HuH-7 (cell line): Measurements from ENCODE around the gene HTATSF1.

Experiments used
- DNase-seq: peaks from one replicate; pipeline ENCODE4 v3.0.0; 2011; ENCODE audit warnings: low spot score

The HTATSF1 gene

GRCh38 chrX:136497556-136498052 lies at the start of gene HTATSF1:
HTATSF1 (plus strand) TSS chrX:136497592; CDS start chrX:136497685, 93 bp downstream.
- DNase-seq = no peak

- DNase-seq = no peak
These were observed 49.4 kb upstream of the HTATSF1 start for GRCh38 chrX:136447968-136448367.

GRCh38 chrX:136450050-136450830 lies 47.2 kb upstream of the HTATSF1 start:
- DNase-seq = no peak

- no peak for DNase-seq
These were observed 44.8 kb upstream of the HTATSF1 start for GRCh38 chrX:136452614-136453013.

GRCh38 chrX:136453114-136453513 lies 44.3 kb upstream of the HTATSF1 start:
- no peak for DNase-seq

- DNase-seq = no peak
These were observed 43.6 kb upstream of the HTATSF1 start for GRCh38 chrX:136453771-136454170.

- DNase-seq = no peak
These were observed 41.3 kb upstream of the HTATSF1 start for GRCh38 chrX:136456133-136456532.

- DNase-seq = no peak
These were observed 40.0 kb upstream of the HTATSF1 start for GRCh38 chrX:136457303-136457917.

- no peak for DNase-seq
These were observed 32.8 kb upstream of the HTATSF1 start for GRCh38 chrX:136464589-136464988.

- no peak for DNase-seq
These were observed 30.1 kb upstream of the HTATSF1 start for GRCh38 chrX:136467303-136467702.

GRCh38 chrX:136468391-136469103 lies 28.8 kb upstream of the HTATSF1 start:
- DNase-seq = no peak

- no peak for DNase-seq
These were observed 23.7 kb upstream of the HTATSF1 start for GRCh38 chrX:136473663-136474062.

- DNase-seq = no peak
These were observed 22.2 kb upstream of the HTATSF1 start for GRCh38 chrX:136475236-136475635.

GRCh38 chrX:136476501-136476900 lies 20.9 kb upstream of the HTATSF1 start:
- DNase-seq = no peak

- DNase-seq = no peak
These were observed 20.4 kb upstream of the HTATSF1 start for GRCh38 chrX:136477026-136477425.

- no peak for DNase-seq
These were observed 17.0 kb upstream of the HTATSF1 start for GRCh38 chrX:136480383-136480782.

GRCh38 chrX:136487647-136488046 lies 9.7 kb upstream of the HTATSF1 start, which contains the start of gene BRS3:
BRS3 (plus strand) TSS chrX:136487947; CDS start chrX:136488115, 168 bp downstream.
- DNase-seq = no peak

- DNase-seq = no peak
These were observed 8.7 kb upstream of the HTATSF1 start for GRCh38 chrX:136488706-136489105.

- no peak for DNase-seq
These were observed 5.6 kb upstream of the HTATSF1 start for GRCh38 chrX:136491832-136492231.

- no peak for DNase-seq
These were observed 4.4 kb upstream of the HTATSF1 start for GRCh38 chrX:136493011-136493410.

- DNase-seq = no peak
These were observed 2.3 kb upstream of the HTATSF1 start for GRCh38 chrX:136495043-136495442.

GRCh38 chrX:136496186-136496763 lies 1.1 kb upstream of the HTATSF1 start:
- peak; percentile 3 for DNase-seq
